ENCODE data around the gene MICAL3. TPM values are rescaled to one million over a fixed set of nuclear protein-coding genes. Genes with fewer than 3 reads are reported as not detected.

Gene MICAL3
- total and polyA plus RNA-seq, 9 of the 15 experiments (the other 6 are each of a cell fraction or from before 2014, with no cell fraction given): 0.53 to 32.1 (median 12.3) TPM

- TF ChIP-seq, protein P1, sequence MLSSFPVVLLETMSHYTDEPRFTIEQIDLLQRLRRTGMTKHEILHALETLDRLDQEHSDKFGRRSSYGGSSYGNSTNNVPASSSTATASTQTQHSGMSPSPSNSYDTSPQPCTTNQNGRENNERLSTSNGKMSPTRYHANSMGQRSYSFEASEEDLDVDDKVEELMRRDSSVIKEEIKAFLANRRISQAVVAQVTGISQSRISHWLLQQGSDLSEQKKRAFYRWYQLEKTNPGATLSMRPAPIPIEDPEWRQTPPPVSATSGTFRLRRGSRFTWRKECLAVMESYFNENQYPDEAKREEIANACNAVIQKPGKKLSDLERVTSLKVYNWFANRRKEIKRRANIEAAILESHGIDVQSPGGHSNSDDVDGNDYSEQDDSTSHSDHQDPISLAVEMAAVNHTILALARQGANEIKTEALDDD (IDR thresholded peaks at IDR 0.05): no peak
- TF ChIP-seq YY1 (IDR thresholded peaks at IDR 0.05; ENCODE audit: borderline replicate concordance in 1 of 3, control insufficient read depth in 1 of 3, extremely low read depth in 1 of 3, insufficient read depth in 3 of 3, insufficient read length in 1 of 3, insufficient replicate concordance in 2 of 3, low read depth in 1 of 3, low read length in 2 of 3): peak in 1 of 3 experiments; percentile 73
- TF ChIP-seq NFIC (IDR thresholded peaks at IDR 0.05): no peak
- TF ChIP-seq, protein P2, sequence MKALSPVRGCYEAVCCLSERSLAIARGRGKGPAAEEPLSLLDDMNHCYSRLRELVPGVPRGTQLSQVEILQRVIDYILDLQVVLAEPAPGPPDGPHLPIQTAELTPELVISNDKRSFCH (CRISPR knock-in tag; IDR thresholded peaks at IDR 0.05): no peak
- TF ChIP-seq, protein P2 (tag; IDR thresholded peaks at IDR 0.05): peak; percentile 57; the same call in 1 of the 2 replicates
- 0 out of 2 replicates have a peak, but pooled peaks have one; percentile 45 for TF ChIP-seq SMARCE1 (IDR thresholded peaks at IDR 0.05)
- no peak for TF ChIP-seq ZNF217 (CRISPR knock-in tag; IDR thresholded peaks at IDR 0.05)
- peak; percentile 47 for TF ChIP-seq RBFOX2 (IDR thresholded peaks at IDR 0.05; ENCODE audit: low read depth, low read length)
- TF ChIP-seq SRSF9 (IDR thresholded peaks at IDR 0.05; ENCODE audit: borderline replicate concordance, low read depth, low read length): no peak
- TF ChIP-seq RBBP5 (IDR thresholded peaks at IDR 0.05; ENCODE audit: borderline replicate concordance, insufficient read depth, low read length, poor library complexity, severe bottlenecking): no peak
- no peak for TF ChIP-seq PREB (CRISPR knock-in tag; IDR thresholded peaks at IDR 0.05)
- TF ChIP-seq MTA3 (IDR thresholded peaks at IDR 0.05; ENCODE audit: borderline replicate concordance): 0 out of 2 replicates have a peak, but pooled peaks have one; percentile 32
- TF ChIP-seq SMARCB1 (IDR thresholded peaks at IDR 0.05; ENCODE audit: insufficient read length, low read depth): no peak
- TF ChIP-seq SMARCC2 (IDR thresholded peaks at IDR 0.05; ENCODE audit: low read depth): no peak
- TF ChIP-seq, protein P3, sequence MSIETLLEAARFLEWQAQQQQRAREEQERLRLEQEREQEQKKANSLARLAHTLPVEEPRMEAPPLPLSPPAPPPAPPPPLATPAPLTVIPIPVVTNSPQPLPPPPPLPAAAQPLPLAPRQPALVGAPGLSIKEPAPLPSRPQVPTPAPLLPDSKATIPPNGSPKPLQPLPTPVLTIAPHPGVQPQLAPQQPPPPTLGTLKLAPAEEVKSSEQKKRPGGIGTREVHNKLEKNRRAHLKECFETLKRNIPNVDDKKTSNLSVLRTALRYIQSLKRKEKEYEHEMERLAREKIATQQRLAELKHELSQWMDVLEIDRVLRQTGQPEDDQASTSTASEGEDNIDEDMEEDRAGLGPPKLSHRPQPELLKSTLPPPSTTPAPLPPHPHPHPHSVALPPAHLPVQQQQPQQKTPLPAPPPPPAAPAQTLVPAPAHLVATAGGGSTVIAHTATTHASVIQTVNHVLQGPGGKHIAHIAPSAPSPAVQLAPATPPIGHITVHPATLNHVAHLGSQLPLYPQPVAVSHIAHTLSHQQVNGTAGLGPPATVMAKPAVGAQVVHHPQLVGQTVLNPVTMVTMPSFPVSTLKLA (conservative IDR thresholded peaks at IDR 0.05): peak in 1 of 2 experiments; percentile 71; a peak in 2 of 4 replicates
- TF ChIP-seq ZC3H4 (CRISPR knock-in tag; IDR thresholded peaks at IDR 0.05; ENCODE audit: borderline replicate concordance): no peak
These were observed 106.8 kb downstream of the MICAL3 start (continued) for GRCh38 chr22:17917490-17917983.

Measured in K562 (cell line).